SKM-1 treated with dmso at 0.1 percent for 144 hours (cell line): ENCODE data around the gene BMP8A.

Experiments used
- DNase-seq: peaks from one replicate; lab custom pipeline; 2025; ENCODE audit not compliant: unreplicated experiment; lab: John Stamatoyannopoulos, UW

Gene BMP8A

GRCh38 chr1:39567302-39567701 lies 75.9 kb downstream of the BMP8A start:
- DNase-seq, result no peak

GRCh38 chr1:39568208-39568607 lies 76.8 kb downstream of the BMP8A start:
- DNase-seq, result no peak

GRCh38 chr1:39569034-39569433 lies 77.6 kb downstream of the BMP8A start:
- no peak for DNase-seq

GRCh38 chr1:39570477-39571177 lies 79.2 kb downstream of the BMP8A start:
- no peak for DNase-seq

- no peak for DNase-seq
Measured at GRCh38 chr1:39571178-39571483, 79.7 kb downstream of the BMP8A start.

- no peak for DNase-seq
Measured at GRCh38 chr1:39572379-39573096, 81.1 kb downstream of the BMP8A start.

GRCh38 chr1:39573097-39573465 lies 81.6 kb downstream of the BMP8A start:
- DNase-seq, result no peak

- DNase-seq, result no peak
Measured at GRCh38 chr1:39573736-39574624, 82.5 kb downstream of the BMP8A start.

GRCh38 chr1:39574646-39575045 lies 83.2 kb downstream of the BMP8A start:
- DNase-seq, result no peak
